Measurements from ENCODE around the gene LRRTM4.

DNA sequence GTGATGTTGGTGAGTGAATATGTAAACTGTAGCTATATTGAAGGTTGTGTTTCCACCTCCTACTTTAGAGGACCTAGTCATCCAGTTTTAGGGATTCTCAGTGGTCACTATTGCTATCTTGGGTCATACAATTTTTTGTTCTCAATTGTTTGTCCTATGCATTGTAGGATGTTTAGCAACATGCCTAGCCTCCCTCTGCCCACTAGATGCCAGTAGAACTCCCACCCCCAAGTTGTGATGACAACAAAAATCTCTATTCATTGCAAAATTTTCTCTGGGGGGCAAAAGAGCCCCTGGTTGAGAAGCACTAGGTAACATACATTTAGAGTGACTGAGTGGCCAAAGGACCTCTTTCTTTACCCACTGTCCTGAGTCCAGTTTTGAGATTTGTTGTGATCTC is 87.3 kb downstream of the LRRTM4 start:
- TF ChIP-seq, protein P1, sequence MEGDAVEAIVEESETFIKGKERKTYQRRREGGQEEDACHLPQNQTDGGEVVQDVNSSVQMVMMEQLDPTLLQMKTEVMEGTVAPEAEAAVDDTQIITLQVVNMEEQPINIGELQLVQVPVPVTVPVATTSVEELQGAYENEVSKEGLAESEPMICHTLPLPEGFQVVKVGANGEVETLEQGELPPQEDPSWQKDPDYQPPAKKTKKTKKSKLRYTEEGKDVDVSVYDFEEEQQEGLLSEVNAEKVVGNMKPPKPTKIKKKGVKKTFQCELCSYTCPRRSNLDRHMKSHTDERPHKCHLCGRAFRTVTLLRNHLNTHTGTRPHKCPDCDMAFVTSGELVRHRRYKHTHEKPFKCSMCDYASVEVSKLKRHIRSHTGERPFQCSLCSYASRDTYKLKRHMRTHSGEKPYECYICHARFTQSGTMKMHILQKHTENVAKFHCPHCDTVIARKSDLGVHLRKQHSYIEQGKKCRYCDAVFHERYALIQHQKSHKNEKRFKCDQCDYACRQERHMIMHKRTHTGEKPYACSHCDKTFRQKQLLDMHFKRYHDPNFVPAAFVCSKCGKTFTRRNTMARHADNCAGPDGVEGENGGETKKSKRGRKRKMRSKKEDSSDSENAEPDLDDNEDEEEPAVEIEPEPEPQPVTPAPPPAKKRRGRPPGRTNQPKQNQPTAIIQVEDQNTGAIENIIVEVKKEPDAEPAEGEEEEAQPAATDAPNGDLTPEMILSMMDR (IDR thresholded peaks at IDR 0.05), result no peak
- TF ChIP-seq POLR2A (IDR thresholded peaks at IDR 0.05), result no peak

All from lower leg skin (tissue), 3 donors.